K562 (cell line): ENCODE measurements around the gene IER3IP1. TPM values are rescaled to one million over a fixed set of nuclear protein-coding genes. Genes with fewer than 3 reads are reported as not detected.

Experiments used
- CBX8 ChIP-seq: fragments of 200-600 bp; sonication (generic); IDR thresholded peaks from 2 replicates; pipeline ENCODE4 v1.6.1; 2012; ENCODE audit warnings: borderline replicate concordance, mixed run types, low read depth, mild to moderate bottlenecking, moderate library complexity, mixed read lengths, low read length, control low read depth, inconsistent platforms; ENCODE audit not compliant: poor library complexity, severe bottlenecking; ENCODE audit errors: extremely low read depth
- CSDE1 ChIP-seq, 2 experiments: fragments of 450-650 bp; IDR thresholded peaks; 2 replicates each; pipeline ENCODE4 v1.6.1; 2016; ENCODE audit warnings: mild to moderate bottlenecking in 1 of 2
- CXXC5 ChIP-seq: fragments of 250-450 bp; sonication (Bioruptor Pico); IDR thresholded peaks from 2 replicates; pipeline ENCODE4 v1.8.0; 2022; ENCODE audit warnings: inconsistent platforms, mild to moderate bottlenecking, moderate library complexity
- EHMT2 ChIP-seq: fragments of 450-650 bp; IDR thresholded peaks from 2 replicates; pipeline ENCODE4 v1.6.1; 2018; ENCODE audit warnings: antibody characterized with exemption
- GTF3C2 ChIP-seq: IDR thresholded peaks from 3 replicates; pipeline ENCODE4 v1.6.1; 2011; ENCODE audit warnings: borderline replicate concordance, mild to moderate bottlenecking, moderate library complexity; ENCODE audit not compliant: insufficient read length; ENCODE audit errors: extremely low read depth
- ILF3 ChIP-seq: fragments of 450-650 bp; IDR thresholded peaks from 2 replicates; pipeline ENCODE4 v1.6.1; 2018; ENCODE audit warnings: antibody characterized with exemption, mild to moderate bottlenecking, moderate library complexity, borderline replicate concordance
- SMARCB1 ChIP-seq: IDR thresholded peaks from 2 replicates; pipeline ENCODE4 v1.6.1; 2011; ENCODE audit warnings: improper control_type of control experiment, low read depth; ENCODE audit not compliant: insufficient read length
- ZNF12 ChIP-seq: sonication (generic); formaldehyde crosslinking; IDR thresholded peaks from 2 replicates; pipeline ENCODE4 v1.4.0; 2020; ENCODE audit warnings: mild to moderate bottlenecking, missing genetic modification reagents
- ZNF124 ChIP-seq: sonication (generic); formaldehyde crosslinking; IDR thresholded peaks from 2 replicates; pipeline ENCODE4 v1.8.1; 2022; ENCODE audit warnings: missing genetic modification reagents
- ZNF175 ChIP-seq: fragments of 200-800 bp; sonication (Bioruptor generic); IDR thresholded peaks from 2 replicates; pipeline ENCODE4 v1.6.1; 2016; ENCODE audit warnings: low read depth, mild to moderate bottlenecking, missing genetic modification characterization, missing compliant biosample characterization
- ZNF24 ChIP-seq: fragments of 450-650 bp; IDR thresholded peaks from 2 replicates; pipeline ENCODE4 v1.6.1; 2016
- polyA plus RNA-seq, 8 experiments: library from polyadenylated mRNA; depleted of rRNA in 4 of 8; stranded (reverse) in 5 of 8; unstranded in 3 of 8; fragments of >200 nt; fragmentation: Nextera tagmentation in 2 of 8; fragmentation: Illumina TruSeq in 1 of 8; extraction: Ambion mirVana in 2 of 8; extraction: Trizol in 1 of 8; gene quantifications; 2 replicates each; pipeline versions ENCODE4 v1.2.1 to v1.2.3, GENCODE V29; 2011 to 2014; ENCODE audit warnings: inconsistent platforms in 1 of 8, missing spikeins in 1 of 8
- total RNA-seq, 7 experiments: library from RNA; depleted of rRNA in 6 of 7; stranded (reverse); fragments of >200 nt in 6 of 7; fragmentation: Illumina TruSeq in 2 of 7; extraction: Trizol in 2 of 7; gene quantifications; 2 replicates each; pipeline versions ENCODE4 v1.2.1 to v1.2.3, GENCODE V29; 2011 to 2021; ENCODE audit warnings: low replicate concordance in 1 of 7
- TF ChIP-seq, protein P1 (sequence below): fragments of 450-650 bp; IDR thresholded peaks from 2 replicates; pipeline ENCODE4 v1.6.1; 2016; ENCODE audit warnings: mild to moderate bottlenecking, moderate library complexity

Gene IER3IP1
- total and polyA plus RNA-seq, 9 of the 15 experiments (the other 6 are each of a cell fraction or from before 2014, with no cell fraction given), result 9.0 to 38.2 (median 19.9) TPM

DNA sequence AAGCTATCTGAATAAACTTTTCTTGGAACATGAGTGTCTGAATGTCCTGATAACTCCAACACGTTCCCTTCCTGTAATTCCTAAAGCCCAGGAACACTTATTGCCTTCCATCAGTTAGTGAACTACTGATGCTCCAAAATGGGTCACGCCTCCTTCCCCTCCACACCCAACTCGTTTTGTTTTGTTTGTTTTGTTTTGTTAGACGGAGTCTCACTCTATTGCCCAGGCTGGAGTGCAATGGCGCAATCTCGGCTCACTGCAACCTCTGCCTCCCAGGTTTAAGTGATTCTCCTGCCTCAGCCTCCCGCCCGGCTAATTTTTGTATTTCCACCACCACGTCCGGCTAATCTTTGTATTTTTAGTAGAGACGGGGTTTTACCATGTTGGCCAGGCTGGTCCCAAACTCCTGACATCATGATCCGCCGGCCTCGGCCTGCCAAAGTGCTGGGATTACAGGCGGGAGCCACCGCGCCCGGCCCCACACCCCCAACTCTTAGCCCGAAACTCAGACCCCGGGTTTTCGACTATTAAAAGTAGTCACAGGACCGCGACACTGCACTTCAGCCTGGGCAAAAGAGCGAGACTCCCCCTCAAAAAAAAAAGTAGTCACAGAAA, 774 bp downstream of the IER3IP1 start (continued):
- TF ChIP-seq GTF3C2 (no peak), ZNF24 (0 out of 2 replicates have a peak, but pooled peaks have one; percentile 24), EHMT2 (no peak), CSDE1 (IDR thresholded peaks at IDR 0.05) (no peak), ILF3 (no peak), ZNF175 (CRISPR knock-in tag) (no peak), SMARCB1 (no peak), CBX8 (no peak), CXXC5 (CRISPR knock-in tag) (no peak), ZNF124 (no peak), ZNF12 (no peak)
- TF ChIP-seq, protein P1, sequence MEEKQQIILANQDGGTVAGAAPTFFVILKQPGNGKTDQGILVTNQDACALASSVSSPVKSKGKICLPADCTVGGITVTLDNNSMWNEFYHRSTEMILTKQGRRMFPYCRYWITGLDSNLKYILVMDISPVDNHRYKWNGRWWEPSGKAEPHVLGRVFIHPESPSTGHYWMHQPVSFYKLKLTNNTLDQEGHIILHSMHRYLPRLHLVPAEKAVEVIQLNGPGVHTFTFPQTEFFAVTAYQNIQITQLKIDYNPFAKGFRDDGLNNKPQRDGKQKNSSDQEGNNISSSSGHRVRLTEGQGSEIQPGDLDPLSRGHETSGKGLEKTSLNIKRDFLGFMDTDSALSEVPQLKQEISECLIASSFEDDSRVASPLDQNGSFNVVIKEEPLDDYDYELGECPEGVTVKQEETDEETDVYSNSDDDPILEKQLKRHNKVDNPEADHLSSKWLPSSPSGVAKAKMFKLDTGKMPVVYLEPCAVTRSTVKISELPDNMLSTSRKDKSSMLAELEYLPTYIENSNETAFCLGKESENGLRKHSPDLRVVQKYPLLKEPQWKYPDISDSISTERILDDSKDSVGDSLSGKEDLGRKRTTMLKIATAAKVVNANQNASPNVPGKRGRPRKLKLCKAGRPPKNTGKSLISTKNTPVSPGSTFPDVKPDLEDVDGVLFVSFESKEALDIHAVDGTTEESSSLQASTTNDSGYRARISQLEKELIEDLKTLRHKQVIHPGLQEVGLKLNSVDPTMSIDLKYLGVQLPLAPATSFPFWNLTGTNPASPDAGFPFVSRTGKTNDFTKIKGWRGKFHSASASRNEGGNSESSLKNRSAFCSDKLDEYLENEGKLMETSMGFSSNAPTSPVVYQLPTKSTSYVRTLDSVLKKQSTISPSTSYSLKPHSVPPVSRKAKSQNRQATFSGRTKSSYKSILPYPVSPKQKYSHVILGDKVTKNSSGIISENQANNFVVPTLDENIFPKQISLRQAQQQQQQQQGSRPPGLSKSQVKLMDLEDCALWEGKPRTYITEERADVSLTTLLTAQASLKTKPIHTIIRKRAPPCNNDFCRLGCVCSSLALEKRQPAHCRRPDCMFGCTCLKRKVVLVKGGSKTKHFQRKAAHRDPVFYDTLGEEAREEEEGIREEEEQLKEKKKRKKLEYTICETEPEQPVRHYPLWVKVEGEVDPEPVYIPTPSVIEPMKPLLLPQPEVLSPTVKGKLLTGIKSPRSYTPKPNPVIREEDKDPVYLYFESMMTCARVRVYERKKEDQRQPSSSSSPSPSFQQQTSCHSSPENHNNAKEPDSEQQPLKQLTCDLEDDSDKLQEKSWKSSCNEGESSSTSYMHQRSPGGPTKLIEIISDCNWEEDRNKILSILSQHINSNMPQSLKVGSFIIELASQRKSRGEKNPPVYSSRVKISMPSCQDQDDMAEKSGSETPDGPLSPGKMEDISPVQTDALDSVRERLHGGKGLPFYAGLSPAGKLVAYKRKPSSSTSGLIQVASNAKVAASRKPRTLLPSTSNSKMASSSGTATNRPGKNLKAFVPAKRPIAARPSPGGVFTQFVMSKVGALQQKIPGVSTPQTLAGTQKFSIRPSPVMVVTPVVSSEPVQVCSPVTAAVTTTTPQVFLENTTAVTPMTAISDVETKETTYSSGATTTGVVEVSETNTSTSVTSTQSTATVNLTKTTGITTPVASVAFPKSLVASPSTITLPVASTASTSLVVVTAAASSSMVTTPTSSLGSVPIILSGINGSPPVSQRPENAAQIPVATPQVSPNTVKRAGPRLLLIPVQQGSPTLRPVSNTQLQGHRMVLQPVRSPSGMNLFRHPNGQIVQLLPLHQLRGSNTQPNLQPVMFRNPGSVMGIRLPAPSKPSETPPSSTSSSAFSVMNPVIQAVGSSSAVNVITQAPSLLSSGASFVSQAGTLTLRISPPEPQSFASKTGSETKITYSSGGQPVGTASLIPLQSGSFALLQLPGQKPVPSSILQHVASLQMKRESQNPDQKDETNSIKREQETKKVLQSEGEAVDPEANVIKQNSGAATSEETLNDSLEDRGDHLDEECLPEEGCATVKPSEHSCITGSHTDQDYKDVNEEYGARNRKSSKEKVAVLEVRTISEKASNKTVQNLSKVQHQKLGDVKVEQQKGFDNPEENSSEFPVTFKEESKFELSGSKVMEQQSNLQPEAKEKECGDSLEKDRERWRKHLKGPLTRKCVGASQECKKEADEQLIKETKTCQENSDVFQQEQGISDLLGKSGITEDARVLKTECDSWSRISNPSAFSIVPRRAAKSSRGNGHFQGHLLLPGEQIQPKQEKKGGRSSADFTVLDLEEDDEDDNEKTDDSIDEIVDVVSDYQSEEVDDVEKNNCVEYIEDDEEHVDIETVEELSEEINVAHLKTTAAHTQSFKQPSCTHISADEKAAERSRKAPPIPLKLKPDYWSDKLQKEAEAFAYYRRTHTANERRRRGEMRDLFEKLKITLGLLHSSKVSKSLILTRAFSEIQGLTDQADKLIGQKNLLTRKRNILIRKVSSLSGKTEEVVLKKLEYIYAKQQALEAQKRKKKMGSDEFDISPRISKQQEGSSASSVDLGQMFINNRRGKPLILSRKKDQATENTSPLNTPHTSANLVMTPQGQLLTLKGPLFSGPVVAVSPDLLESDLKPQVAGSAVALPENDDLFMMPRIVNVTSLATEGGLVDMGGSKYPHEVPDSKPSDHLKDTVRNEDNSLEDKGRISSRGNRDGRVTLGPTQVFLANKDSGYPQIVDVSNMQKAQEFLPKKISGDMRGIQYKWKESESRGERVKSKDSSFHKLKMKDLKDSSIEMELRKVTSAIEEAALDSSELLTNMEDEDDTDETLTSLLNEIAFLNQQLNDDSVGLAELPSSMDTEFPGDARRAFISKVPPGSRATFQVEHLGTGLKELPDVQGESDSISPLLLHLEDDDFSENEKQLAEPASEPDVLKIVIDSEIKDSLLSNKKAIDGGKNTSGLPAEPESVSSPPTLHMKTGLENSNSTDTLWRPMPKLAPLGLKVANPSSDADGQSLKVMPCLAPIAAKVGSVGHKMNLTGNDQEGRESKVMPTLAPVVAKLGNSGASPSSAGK, result no peak
